Tibial nerve (tissue), 3 donors: Measurements from ENCODE around the gene ARID3A.

Experiments
- POLR2A ChIP-seq, 2 donors: fragments of 450-650 bp; IDR thresholded peaks; one replicate each; pipeline ENCODE4 v1.6.1; 2017; ENCODE audit warnings: antibody characterized with exemption in 2 of 2, mild to moderate bottlenecking in 2 of 2, moderate library complexity in 2 of 2
- TF ChIP-seq, protein P1 (sequence below), 5 experiments: fragments of 200-600 bp in 3 of 5; fragments of 450-650 bp in 2 of 5; sonication (generic) in 3 of 5; IDR thresholded peaks; one replicate each; pipeline ENCODE4 v1.5.1; 2016 to 2019; ENCODE audit warnings: antibody characterized with exemption in 5 of 5, mild to moderate bottlenecking in 3 of 5, moderate library complexity in 2 of 5

GRCh38 chr19:902093-902370 lies 23.8 kb upstream of the ARID3A start:
- TF ChIP-seq, protein P1, sequence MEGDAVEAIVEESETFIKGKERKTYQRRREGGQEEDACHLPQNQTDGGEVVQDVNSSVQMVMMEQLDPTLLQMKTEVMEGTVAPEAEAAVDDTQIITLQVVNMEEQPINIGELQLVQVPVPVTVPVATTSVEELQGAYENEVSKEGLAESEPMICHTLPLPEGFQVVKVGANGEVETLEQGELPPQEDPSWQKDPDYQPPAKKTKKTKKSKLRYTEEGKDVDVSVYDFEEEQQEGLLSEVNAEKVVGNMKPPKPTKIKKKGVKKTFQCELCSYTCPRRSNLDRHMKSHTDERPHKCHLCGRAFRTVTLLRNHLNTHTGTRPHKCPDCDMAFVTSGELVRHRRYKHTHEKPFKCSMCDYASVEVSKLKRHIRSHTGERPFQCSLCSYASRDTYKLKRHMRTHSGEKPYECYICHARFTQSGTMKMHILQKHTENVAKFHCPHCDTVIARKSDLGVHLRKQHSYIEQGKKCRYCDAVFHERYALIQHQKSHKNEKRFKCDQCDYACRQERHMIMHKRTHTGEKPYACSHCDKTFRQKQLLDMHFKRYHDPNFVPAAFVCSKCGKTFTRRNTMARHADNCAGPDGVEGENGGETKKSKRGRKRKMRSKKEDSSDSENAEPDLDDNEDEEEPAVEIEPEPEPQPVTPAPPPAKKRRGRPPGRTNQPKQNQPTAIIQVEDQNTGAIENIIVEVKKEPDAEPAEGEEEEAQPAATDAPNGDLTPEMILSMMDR (IDR thresholded peaks at IDR 0.05): no peak
- TF ChIP-seq POLR2A (IDR thresholded peaks at IDR 0.05): no peak
